ENCODE measurements around the gene CCDC191. TPM values are rescaled to one million over a fixed set of nuclear protein-coding genes. Genes with fewer than 3 reads are reported as not detected.

The CCDC191 gene
- total RNA-seq, 1 donor from 2014 or later = 6.4 TPM

GRCh38 chr3:114086356-114086755 is 30.0 kb upstream of the CCDC191 start:
- Histone ChIP-seq H3K36me3 (peaks cover 54% of the 10 kb centered on the region), H3K4me3 (no peak overlapping the region), H3K27me3 (ENCODE audit: low read depth) (no peaks in the 10 kb centered on the region), H3K9me3 (no peaks in the 10 kb centered on the region), H3K27ac (no peak overlapping the region), H3K4me1 (no peaks in the 10 kb centered on the region)
- ATAC-seq = no peak
- TF ChIP-seq, protein P1, sequence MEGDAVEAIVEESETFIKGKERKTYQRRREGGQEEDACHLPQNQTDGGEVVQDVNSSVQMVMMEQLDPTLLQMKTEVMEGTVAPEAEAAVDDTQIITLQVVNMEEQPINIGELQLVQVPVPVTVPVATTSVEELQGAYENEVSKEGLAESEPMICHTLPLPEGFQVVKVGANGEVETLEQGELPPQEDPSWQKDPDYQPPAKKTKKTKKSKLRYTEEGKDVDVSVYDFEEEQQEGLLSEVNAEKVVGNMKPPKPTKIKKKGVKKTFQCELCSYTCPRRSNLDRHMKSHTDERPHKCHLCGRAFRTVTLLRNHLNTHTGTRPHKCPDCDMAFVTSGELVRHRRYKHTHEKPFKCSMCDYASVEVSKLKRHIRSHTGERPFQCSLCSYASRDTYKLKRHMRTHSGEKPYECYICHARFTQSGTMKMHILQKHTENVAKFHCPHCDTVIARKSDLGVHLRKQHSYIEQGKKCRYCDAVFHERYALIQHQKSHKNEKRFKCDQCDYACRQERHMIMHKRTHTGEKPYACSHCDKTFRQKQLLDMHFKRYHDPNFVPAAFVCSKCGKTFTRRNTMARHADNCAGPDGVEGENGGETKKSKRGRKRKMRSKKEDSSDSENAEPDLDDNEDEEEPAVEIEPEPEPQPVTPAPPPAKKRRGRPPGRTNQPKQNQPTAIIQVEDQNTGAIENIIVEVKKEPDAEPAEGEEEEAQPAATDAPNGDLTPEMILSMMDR (IDR thresholded peaks at IDR 0.05) = no peak
- intact Hi-C loops (cut with DNase I) = no loop called here
- DNase-seq = no peak

- H3K36me3 ChIP-seq = peaks cover 81% of the 10 kb centered on the region
- H3K27ac ChIP-seq = no peak overlapping the region
- DNase-seq (no peak), ATAC-seq (no peak)
- no peaks in the 10 kb centered on the region for H3K27me3 ChIP-seq (ENCODE audit: low read depth)
- TF ChIP-seq, protein P1 (IDR thresholded peaks at IDR 0.05) = no peak
- no peaks in the 10 kb centered on the region for H3K9me3 ChIP-seq
- no peaks in the 10 kb centered on the region for H3K4me1 ChIP-seq
- intact Hi-C loops (cut with DNase I) = no loop called here
- H3K4me3 ChIP-seq = no peak overlapping the region
Measured at GRCh38 chr3:114083112-114083511, 26.8 kb upstream of the CCDC191 start.

DNA sequence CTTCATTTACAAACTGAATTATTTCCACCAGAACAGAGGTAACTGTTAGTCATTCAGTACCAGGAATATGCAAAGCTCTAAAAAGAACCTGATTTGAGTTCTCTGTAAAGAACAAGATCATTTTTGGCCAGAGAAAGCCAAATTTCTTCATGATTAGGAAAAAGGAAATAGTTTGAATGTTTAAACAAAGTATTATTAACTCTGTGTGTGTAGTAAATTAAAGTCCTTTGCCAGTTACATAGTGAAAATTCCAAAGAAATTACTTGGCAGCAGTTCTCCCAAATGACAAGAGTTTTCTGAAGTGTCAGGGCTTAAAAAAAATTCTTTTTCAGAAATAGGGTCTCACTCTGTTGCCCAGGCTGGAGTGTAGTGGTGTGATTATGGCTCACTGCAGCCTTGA is 24.7 kb upstream of the CCDC191 start:
- intact Hi-C loops (cut with DNase I) = no loop called here
- Histone ChIP-seq H3K9me3 (no peaks in the 10 kb centered on the region), H3K27me3 (ENCODE audit: low read depth) (no peaks in the 10 kb centered on the region), H3K27ac (no peak overlapping the region), H3K36me3 (peaks cover 91% of the 10 kb centered on the region), H3K4me1 (no peaks in the 10 kb centered on the region), H3K4me3 (no peak overlapping the region)
- no peak for DNase-seq
- no peak for ATAC-seq
- TF ChIP-seq, protein P1 (IDR thresholded peaks at IDR 0.05) = no peak

DNA sequence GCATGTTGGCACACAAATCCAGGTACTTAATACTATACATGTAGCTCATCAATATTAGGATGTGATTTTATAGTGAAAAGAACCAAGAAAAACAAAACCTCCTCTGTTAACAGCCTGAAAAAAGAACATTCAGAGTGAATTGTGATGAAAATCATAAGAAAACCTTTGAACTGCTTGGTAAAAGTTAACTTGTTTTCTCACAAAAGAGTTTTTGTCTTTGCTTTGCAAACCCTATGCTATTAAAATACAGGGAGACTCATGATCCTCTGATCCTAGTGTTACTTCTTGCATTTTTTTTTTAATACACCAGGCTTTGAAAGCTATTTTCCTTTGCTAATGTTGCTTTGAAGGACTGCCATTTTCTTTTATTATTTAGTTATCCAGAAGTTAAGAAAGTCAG is 23.9 kb upstream of the CCDC191 start:
- Histone ChIP-seq H3K9me3 (no peaks in the 10 kb centered on the region), H3K4me1 (no peaks in the 10 kb centered on the region), H3K27me3 (ENCODE audit: low read depth) (no peaks in the 10 kb centered on the region), H3K36me3 (peaks cover 91% of the 10 kb centered on the region), H3K27ac (peak overlapping the region; percentile 61), H3K4me3 (no peak overlapping the region)
- TF ChIP-seq, protein P1 (IDR thresholded peaks at IDR 0.05) = no peak
- ATAC-seq (no peak), DNase-seq (no peak)
- intact Hi-C loops (cut with DNase I) = no loop called here

- intact Hi-C loops (cut with DNase I) = no loop called here
- H3K36me3 ChIP-seq = peaks cover 91% of the 10 kb centered on the region
Measured at GRCh38 chr3:114079761-114080160, 23.4 kb upstream of the CCDC191 start.

More at GRCh38 chr3:114079761-114080160, 23.4 kb upstream of the CCDC191 start:
- Histone ChIP-seq H3K4me1 (no peaks in the 10 kb centered on the region), H3K27ac (peak overlapping the region; percentile 61), H3K27me3 (ENCODE audit: low read depth) (no peaks in the 10 kb centered on the region), H3K9me3 (no peaks in the 10 kb centered on the region), H3K4me3 (no peak overlapping the region)
- DNase-seq (no peak), ATAC-seq (no peak)
- TF ChIP-seq, protein P1 (IDR thresholded peaks at IDR 0.05) = no peak
